Measurements from ENCODE around the gene SMPDL3B.

GRCh38 chr1:27968692-27969091 lies 33.9 kb downstream of the SMPDL3B start:
- TF ChIP-seq CTCF (IDR thresholded peaks at IDR 0.05) (no peak), POLR2AphosphoS5 (IDR thresholded peaks at IDR 0.05) (no peak)
